Left renal cortex interstitium (tissue), 4 donors: ENCODE results near the gene CTDSPL. TPM values are rescaled to one million over a fixed set of nuclear protein-coding genes. Genes with fewer than 3 reads are reported as not detected.
A peak's percentile ranks its signal among the peaks of the same experiment; 100 is the strongest.
"Not testable (repeated sequence)": the region's sequence is repeated elsewhere in the genome, so short reads cannot be mapped to it uniquely, and the experiment has no call there.

ENCODE experiments used
- DNase-seq, 4 donors: peaks; one replicate each; pipeline ENCODE4 v3.0.0-alpha.2; 2013; ENCODE audit warnings: low read depth in 4 of 4, low spot score in 2 of 4, missing footprints in 1 of 4
- polyA plus RNA-seq, 4 donors: library from polyadenylated mRNA; unstranded; fragments of 120-200 nt; gene quantifications; one replicate each; pipeline ENCODE4 v1.2.1, GENCODE V29; 2013; ENCODE audit not compliant: insufficient read length in 4 of 4

The CTDSPL gene
- polyA plus RNA-seq, 4 donors = 100 to 107 (median 105) TPM

DNA sequence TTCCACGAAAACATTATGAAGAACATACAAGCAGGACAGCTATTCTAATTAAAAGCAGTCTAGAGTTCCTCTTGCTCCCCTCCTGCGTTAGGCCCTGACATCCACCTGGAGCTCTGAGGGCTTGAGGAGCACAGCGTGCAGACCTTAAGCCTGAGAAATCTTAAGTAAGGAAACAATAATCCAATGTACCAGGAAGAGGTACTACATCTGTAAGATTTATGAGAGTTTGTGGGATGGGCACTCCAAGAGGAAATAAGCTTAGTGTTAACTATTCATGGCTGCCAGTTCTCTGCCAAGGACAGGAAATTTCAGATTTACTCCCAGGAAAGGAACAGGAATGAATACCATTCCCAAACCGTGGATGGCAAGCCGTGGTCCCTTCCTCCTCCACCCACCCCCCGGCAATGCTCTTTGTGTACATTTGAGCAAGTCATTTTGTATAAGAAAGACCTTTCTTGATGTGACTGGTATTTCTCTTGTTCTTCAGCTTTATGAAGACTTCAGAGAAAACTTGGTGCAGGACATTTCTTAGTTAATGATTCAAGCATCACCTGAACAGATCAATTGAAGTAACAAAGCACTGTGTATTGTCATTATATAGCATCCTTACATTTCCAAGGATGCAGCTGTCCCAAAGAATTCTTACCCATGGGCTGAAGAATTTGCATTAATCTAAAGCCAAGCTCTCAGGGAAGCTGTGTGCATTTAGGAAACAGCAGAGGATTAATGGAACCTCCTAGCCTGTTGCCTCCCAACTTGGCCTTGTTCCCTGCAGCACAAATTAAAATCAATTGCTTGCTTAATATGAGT, 100.1 kb downstream of the CTDSPL start:
- DNase-seq = no peak

DNA sequence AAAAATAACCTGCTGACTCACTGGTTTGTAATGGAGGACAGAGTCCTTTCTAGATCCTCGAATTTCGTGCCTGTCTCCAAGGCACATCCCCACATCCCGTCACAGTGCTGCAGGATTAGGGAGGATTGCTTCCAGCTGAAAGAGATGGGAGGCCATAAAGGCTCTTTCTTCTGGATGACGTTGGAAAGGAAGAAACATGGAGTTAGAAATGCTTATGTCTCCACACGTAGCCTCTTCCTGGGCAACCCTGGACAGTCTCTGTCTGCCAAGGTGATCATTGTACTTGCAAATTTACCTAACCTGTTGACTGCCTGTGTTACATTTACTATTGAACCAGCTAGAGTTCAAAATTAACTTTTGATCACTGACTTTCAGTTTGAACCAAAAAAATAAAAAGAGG, 101.3 kb downstream of the CTDSPL start:
- DNase-seq = no peak

DNA sequence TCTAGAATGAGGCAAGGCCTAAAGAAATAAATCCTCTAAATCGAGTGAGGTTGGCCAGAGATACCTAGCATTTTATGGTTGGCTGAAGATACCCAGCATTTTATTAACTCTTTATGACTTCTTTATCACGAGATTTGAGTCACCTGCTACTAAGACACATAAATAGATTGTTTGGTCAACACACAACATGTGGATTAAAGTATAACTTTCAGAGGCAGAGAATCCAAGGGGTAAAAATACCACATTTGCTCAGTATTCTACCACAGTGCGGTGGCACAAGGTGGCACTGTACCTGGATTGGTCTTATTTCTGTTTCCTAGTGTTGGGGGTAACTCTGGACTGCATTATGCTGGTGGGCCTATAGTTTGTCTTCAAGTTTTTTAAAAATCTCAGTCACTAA, 102.0 kb downstream of the CTDSPL start:
- DNase-seq = no peak

DNA sequence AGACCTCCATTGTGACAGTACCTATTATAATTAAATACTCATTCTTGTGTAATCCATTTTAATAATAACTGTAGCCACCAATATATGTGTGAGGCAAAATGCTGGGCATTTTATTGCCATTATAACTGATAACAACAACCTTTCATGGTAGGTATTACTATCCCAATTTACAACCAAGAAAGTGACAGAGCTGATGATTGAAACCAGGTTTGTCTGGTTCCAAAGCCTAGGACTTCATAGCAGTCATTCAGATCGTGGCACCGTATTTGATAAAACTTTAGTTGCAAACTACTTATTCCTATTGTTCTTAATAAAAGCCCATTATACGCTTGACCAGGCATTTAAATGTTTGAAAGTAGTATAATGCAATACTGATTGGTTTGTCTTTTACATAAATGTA, 102.5 kb downstream of the CTDSPL start:
- no peak for DNase-seq

DNA sequence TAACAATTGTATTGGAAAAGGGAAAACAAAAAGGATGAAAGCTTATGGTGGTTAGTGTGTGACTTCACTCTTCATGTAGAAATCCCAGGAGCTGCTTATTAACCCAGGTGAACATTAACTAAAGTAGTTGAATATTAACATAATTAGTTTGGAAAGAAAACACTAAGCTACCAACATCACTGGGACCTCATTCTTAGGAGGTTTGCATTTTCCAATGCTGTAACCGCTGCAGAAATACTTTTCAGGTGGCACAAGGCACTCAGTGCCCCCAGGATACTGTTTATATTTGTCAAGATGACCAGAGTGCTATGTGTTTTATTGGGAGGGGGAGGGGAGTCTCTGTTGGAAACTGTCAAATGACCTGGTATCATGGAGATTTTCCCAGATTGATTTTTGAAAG, 103.0 kb downstream of the CTDSPL start:
- peak in 1 of 4 donors; percentile 69 for DNase-seq

DNA sequence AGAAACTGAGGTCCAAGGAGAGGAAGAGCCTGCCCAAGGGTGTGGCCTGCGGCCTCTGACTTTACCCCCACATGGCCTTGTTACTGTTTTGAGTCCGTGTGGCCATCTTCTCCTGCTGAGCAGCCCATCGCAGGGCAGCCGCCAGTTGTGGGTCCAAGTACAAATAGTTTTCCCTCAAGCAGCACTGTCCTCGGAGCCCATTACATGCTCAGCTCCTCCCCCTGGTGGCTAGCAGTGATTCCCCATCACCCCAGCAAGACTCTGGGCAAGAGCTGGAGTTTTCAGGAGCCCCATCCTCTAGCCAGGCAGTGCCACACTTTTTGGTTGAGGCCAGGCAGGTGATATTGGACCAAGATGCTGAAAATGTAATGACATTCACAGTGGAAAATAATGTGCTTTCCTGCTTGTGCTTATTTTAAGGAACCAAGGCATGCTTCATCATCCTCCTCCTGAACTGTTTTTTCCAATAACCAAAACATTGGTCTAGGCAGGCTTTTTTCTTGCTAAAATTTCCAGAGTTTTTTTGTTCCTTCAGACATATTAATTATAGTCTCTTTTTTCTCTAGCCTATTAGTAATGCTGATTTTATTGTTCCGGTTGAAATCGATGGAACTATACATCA, 105.7 kb downstream of the CTDSPL start:
- DNase-seq = no peak

DNA sequence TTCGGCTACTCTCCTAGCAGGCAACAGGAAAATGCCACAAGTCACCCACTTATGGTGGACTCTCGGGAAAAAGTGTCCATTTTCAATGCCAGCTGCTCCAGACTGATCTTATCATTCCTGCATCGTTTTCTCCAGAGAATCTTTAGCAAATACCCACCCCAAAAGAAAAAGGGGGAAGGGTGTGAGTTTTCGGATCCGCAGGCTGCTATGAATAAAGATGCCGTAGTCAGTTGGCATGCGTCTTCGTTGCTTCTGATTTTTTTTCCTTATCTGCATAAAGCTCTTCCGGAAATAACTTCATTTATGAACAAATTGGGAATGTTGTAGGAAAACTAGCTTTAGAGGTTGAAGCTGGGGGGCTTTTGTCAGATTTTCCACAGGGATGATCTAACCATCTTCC, 106.5 kb downstream of the CTDSPL start:
- DNase-seq = no peak

DNA sequence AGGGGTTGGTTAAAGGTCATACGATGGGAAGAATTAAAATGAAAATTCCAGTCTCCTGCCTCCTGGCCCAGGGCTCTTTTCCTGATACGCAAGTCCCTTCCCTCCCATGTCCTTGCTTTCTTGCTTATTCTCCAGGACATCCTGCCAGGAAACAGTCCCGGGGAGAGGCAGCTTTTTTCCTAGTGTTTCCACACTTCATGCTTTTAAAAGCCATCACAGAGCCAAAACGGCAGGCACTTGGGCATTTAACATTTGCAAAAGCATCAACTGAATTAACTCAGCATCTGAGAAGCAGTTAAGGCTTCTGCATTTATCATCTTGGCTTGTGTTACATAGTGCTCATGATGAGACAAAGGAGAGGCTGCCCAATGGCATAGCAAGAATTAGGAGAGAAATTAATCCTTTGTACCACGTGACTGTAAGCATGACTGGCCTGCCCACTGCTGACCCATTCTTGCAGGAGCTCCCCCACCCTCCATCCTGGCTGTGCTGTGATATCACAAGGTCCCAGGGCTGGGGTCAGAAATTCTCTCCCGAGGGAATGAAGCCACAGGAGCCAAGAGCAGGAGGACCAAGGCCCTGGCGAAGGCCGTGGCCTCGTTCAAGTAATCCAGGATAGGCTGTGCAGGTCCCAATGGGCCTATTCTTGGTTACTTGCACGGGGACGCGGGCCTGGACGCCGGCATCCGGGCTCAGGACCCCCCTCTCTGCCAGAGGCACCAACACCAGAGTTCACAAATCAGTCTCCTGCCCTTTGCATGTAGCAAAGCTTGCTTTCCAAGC, 107.3 kb downstream of the CTDSPL start:
- no peak for DNase-seq

DNA sequence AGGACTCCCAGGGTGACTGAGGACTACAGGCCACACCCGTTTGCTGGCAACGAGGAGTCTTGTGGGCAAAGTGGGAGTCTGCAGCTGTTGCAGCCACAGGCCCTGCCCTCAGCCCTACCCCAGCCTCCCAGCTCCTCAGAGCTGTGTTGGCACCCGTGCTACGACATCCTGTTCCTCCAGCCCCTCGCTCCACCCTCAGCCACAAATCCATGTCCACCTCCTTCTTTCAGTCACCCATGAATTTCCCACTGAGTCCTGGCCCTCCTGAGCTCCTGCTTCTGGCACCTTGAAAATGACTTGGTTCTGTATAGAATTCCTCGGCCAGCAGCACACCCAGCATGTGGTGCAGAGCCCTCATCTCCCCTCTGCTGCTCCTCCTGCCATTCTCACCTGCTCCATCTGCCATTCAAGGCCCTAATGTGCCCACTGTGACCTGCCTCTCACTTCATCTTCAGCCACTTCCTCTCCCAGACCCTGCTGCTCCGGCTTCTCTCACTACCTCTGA, 108.0 kb downstream of the CTDSPL start:
- no peak for DNase-seq

DNA sequence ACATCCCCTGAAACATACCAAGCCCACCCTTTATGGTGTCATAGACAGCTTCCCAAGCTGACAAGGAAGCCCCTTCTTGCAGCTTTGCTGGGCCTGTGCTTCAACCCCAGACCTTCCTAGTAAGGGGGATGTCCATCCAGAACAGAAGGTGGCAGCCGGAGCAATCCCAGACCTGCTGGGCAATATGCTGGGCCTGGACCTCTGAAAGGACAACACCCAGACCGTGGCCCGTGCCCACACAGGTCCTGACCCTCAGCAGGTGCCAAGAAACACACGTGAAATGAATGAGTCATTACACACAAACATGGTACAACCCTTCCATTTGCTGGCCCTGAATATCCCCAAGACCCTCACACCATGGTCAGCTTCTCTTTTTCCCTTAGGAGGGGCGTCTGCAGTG, 109.1 kb downstream of the CTDSPL start:
- no peak for DNase-seq

DNA sequence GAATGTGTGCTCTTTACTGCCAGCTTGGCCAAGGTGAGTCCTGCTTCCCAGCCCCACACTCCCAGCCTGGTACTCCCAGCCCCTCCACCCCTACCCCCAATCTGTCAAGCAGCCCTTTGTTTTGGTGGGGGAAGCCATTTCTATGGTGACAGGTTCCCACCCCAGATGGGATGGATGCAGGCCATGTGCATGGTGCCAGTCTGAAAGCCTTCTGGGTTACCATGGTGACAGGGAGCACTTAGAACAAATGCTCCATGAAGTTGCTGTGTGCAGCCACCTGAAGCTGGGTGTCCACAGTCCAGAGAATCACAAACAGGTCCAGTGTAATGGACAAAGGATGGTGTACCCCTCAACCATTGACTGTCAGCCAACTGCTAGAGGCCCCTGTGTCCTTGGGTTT, 109.8 kb downstream of the CTDSPL start:
- no peak for DNase-seq

DNA sequence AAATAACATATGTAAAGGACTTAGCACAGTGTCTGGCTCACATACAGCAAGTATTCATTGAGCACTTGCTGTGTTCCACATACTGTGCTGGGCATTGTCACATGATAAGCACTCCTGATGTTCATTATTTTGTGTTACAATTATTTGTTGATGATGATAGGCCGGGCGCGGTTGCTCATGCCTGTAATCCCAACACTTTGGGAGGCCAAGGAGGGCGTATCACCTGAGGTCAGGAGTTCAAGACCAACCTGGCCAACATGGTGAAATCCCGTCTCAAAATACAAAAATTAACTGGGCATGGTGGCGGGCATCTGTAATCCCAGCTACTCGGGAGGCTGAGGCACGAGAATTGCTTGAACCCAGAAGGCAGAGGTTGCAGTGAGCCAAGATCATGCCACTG, 110.4 kb downstream of the CTDSPL start:
- DNase-seq = not testable (repeated sequence)

DNA sequence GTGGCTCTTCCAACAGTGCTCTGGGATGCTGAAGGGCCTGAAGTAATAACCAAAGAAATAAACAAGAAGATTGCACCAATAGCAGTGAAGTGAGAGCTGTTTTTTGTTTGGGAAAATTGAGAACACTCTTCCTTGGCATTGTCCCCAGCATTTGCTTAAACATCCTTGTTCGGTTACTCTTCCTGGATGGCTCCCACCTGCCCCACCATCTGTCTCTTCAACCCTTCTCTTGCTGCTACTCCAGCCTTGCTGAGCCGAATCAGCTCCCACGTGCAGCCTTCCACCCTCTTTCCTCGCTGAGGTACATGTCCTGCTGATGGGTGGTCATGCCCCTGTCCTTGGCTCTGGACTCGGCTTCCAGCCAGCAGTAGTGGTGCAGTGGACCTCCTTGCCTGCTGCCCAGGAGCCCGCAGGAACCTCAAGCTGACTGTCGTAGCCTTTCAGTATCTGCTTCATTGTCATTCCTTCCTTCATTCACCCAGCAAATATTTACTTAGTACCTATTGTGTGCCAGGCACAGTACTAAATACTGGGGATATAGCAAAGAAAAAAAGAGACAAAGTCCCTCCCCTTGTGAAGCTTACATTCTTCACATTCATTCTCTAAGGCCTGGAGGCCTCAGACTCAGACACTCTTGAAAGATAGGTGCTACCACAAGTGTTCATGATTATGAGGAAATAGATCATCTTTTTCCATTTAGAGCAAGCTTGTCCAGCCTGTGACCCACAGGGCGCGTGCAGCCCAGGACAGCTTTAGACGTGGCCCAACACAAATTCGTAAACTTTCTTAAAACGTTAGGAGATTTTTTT, 111.8 kb downstream of the CTDSPL start:
- DNase-seq = no peak

DNA sequence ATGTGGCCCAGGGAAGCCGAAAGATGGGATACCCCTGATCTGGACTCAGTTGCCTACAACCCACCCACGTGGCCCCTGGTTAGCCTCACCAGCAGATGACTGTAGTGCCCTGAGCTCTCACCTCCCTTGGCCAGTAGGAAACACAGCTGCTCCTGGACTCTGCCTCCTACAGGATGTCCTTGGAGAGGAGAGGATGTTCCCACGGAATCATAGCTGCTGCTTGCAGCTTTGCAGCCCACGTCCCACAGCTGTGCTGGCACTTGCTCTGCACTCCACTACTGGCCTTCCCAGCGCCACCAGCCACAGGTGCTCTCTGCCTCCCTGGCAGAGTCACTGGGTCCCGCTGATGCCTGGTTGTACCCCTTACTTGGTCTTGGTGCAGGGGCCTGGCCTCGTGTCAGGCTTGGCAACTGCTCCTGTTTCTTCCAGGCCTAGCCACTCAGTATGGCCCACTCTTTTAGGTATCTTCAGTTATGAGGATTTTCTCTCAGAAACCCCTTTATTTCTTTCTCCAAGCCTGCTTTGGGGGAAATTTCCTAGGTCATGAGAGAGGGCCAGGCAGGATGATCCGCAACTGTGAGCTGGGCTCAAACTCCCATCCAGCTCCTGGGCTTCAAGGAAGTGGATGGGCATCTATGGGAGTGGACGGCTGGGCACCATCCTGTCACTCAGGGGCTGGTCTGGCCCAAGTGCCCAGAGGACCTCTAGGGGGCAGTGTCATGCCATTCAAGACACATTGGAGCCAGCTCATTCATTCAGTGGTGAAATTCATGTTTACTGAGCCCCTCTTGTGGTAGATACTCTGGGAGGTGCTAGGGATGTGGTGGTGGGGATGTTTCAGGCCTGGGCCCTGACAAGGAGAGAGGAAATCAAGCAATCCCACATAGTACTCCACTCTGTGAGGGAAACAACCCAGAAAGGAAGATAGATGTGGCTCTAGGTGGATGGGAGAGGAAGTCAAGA, 112.7 kb downstream of the CTDSPL start:
- no peak for DNase-seq

DNA sequence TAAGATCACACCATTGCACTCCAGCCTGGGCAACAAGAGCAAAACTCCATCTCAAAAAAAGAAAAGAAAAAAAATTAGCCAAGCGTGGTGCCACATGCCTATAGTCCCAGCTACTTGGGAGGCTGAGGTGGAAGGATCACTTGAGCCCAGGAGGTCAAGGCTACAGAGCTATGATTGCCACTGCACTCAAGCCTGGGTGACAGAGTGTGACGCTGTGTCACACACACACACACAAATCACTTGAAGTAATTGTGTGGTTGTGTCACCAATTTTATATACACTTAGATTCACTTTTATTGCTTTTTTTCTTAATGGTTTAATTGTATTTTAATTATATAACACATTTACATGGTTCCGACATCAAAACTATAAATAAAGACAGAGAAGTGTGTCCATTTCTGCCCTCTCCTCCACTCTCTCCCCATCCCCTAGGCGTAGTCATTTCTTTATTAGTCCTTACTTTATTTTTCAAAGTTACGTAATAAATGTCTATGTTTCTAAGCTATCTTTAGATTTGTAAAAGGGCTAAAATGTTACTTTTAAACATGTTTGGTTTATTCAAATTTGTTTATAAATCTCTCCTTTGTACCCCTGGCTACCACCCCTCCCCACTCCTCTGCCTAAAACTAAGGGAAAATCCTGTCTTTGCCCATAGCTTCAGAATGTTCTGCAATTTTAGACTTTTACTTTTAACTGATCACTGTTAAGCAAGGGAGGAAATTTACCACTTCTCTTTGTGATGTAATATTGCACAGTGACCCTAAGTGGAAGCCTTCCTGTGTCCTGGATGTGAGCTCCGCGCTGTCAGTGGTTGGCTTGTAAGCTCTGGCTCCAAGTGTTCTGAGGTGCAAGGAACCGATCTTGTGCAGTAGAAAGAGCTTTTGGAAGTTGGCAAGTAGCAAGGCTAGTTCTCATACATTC, 118.1 kb downstream of the CTDSPL start:
- no peak for DNase-seq

DNA sequence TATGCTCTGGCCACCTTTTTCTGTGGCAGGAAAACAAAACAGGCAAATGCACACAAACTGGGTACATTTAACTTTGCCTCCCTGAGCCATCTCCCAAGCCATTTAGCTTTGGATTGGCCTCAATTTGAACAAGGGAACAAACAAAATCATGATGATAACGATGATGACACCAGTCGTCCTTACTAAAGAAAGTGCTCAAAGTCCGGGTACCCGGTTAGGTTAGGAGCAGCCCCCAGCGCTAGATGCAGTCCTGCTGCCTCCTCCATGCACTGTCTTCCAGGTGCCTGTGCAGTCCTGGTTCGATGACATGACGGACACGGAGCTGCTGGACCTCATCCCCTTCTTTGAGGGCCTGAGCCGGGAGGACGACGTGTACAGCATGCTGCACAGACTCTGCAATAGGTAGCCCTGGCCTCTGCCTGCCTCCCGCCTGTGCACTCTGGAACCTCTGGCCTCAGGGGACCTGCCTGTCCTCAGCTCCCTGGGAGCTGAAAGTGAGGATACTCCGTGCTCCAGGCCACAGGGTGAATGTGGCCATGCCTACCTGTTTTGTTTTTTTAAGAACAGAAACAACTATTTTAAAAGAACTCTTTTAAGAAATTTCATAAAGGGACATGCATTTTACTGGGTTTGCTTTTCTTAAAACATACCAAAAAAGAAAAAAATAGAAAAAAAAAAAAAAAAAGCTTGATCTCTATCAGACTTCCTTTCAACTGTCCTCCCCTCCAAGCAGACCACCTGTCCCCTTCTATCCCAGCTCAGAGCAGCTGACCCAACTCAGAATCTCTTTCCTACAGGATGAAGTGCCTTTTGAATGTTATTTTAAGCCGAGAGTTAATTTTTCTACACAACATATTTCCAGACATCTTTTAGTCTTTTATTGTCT, 119.0 kb downstream of the CTDSPL start:
- DNase-seq = no peak

DNA sequence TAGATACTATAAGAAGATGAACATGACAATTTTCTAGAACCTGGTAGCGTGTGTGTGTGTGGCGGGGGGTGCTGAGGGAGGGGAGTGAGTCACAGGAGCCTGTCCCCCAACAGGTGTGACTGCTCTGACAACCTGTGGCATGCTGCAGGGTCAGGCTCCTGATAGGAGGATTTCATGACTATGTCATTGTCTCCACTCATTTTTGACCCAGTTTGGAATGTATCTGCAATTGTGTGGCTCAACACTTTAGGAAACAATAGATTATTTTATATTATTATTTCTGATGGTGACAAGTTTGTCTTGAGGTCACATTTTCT, 119.6 kb downstream of the CTDSPL start:
- DNase-seq = no peak

DNA sequence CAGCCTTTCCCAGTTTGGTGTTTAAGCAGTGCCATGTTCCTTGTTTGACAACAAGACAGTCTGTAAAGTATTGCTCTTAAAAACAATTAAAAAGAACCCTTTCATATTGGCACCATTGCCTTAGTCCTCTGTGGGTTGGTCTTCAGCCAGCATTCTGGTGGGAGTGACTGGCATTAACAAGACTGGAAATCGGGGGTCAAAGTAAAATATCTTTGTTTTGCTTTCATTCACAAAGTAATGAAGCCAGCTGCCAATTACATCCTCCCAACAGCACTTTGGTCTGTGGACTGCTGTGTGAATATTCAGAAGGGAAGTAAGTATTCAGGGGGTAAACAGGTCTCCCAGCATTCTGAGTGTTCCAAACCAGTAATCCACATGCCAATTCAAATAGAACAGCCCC, 120.7 kb downstream of the CTDSPL start:
- DNase-seq = no peak
